Smooth muscle cell (in vitro differentiated cells): ENCODE data around the gene SLC9A6. TPM values are rescaled to one million over a fixed set of nuclear protein-coding genes. Genes with fewer than 3 reads are reported as not detected.

Experiments used
- DNase-seq: peaks from one replicate; lab custom pipeline; 2025; ENCODE audit not compliant: unreplicated experiment; lab: John Stamatoyannopoulos, UW
- H2AFZ ChIP-seq: fragments of 200-600 bp; sonication (generic); 2 replicates; pipeline ENCODE4 v1.6.0; 2016; ENCODE audit warnings: antibody characterized with exemption, low read depth, mild to moderate bottlenecking
- H3F3A ChIP-seq: fragments of 200-600 bp; sonication (generic); 2 replicates; pipeline ENCODE4 v1.6.0; 2017; ENCODE audit warnings: antibody characterized with exemption, low read depth
- H3K27ac ChIP-seq: fragments of 200-600 bp; sonication (generic); 2 replicates; pipeline ENCODE4 v1.5.1; 2016; ENCODE audit warnings: low read depth, mild to moderate bottlenecking
- H3K27me3 ChIP-seq: fragments of 200-600 bp; sonication (generic); 2 replicates; pipeline ENCODE4 v1.6.1; 2016; ENCODE audit warnings: low read depth, mild to moderate bottlenecking
- H3K36me3 ChIP-seq: fragments of 200-600 bp; sonication (generic); 2 replicates; pipeline ENCODE4 v1.5.1; 2016; ENCODE audit warnings: low read depth
- H3K4me1 ChIP-seq: fragments of 200-600 bp; sonication (generic); 2 replicates; pipeline ENCODE4 v1.5.1; 2016; ENCODE audit warnings: low read depth
- H3K4me2 ChIP-seq: fragments of 200-600 bp; sonication (generic); 2 replicates; pipeline ENCODE4 v1.6.0; 2016; ENCODE audit warnings: mild to moderate bottlenecking
- H3K4me3 ChIP-seq: fragments of 200-600 bp; sonication (generic); 2 replicates; pipeline ENCODE4 v1.5.1; 2016; ENCODE audit warnings: mild to moderate bottlenecking
- H3K79me2 ChIP-seq: fragments of 200-600 bp; sonication (generic); 2 replicates; pipeline ENCODE4 v1.6.0; 2016; ENCODE audit warnings: low read depth, mild to moderate bottlenecking
- H3K9ac ChIP-seq: fragments of 200-600 bp; sonication (generic); 2 replicates; pipeline ENCODE4 v1.6.0; 2016; ENCODE audit warnings: low read depth
- H3K9me3 ChIP-seq: fragments of 200-600 bp; sonication (generic); replicated peaks from 2 replicates; pipeline ENCODE4 v1.5.1; 2016; ENCODE audit warnings: low read depth
- H4K20me1 ChIP-seq: fragments of 200-600 bp; sonication (generic); 2 replicates; pipeline ENCODE4 v1.6.0; 2016; ENCODE audit warnings: low read depth
- WGBS: methylation state at CpG from one replicate; pipeline ENCODE4 v1.1.7; 2016; ENCODE audit warnings: low lambda C conversion rate; 5-methylcytosine and 5-hydroxymethylcytosine counted together
- polyA plus RNA-seq: library from polyadenylated mRNA; unstranded; fragments of >200 nt; fragmentation: Nextera tagmentation; extraction: Ambion mirVana; gene quantifications from 2 replicates; pipeline ENCODE4 v1.2.1, GENCODE V29; 2016
- total RNA-seq: library from RNA; depleted of rRNA; stranded (reverse); fragments of >200 nt; gene quantifications from 2 replicates; pipeline ENCODE4 v1.2.3, GENCODE V29; 2014
- TF ChIP-seq, protein P1 (sequence below): fragments of 200-600 bp; sonication (generic); IDR thresholded peaks from 2 replicates; pipeline ENCODE4 v1.5.1; 2017; ENCODE audit warnings: borderline replicate concordance, mild to moderate bottlenecking, antibody characterized with exemption; ENCODE audit not compliant: insufficient read depth, poor library complexity, severe bottlenecking

SLC9A6 gene
- total and polyA plus RNA-seq, 2 experiments from 2014 or later: 11.6 to 19.8 TPM

DNA sequence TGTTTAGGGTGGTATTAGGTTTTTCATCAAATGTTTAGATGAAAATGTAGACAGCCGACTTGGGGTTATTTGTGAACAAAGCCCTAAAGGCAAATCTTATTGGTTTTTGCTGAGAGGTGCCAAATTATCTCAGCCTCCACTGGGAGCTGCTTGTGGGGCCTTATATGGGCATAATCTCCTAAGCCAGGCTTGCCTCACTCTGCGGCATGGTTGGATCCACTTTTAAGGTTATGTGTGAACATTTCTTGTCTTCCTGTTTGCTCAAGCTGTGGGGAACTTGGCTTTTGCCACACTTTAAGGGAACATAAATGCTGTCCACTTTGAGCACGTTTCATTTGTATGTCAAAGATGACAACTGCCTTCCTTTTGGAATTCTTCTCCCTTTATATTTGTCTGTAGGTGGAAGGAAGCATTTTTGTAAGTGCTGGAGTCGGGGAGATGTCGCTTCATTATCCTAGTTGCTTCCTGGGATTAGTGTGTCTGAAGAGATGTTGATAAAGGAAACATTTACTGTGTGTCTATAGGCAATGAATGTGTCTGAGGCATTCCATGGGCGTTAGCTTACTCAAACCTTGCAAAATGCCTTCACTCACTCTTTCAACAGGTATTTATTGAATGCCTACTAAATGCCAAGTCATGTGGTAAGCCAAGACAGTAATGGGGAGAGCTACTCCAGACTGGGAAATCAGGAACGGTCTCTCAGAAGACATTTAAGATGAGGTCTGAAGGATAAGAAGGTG lies 78.3 kb downstream of the SLC9A6 start:
- H3F3A ChIP-seq: no peaks in the 10 kb centered on the region
- H3K36me3 ChIP-seq: no peaks in the 10 kb centered on the region
- no peaks in the 10 kb centered on the region for H3K79me2 ChIP-seq
- no peak overlapping the region for H3K9ac ChIP-seq
- no peak overlapping the region for H3K4me3 ChIP-seq
- peak overlapping the region; percentile 76 for H3K27ac ChIP-seq
- H3K27me3 ChIP-seq: no peaks in the 10 kb centered on the region
- H3K4me1 ChIP-seq: no peaks in the 10 kb centered on the region
- H3K9me3 ChIP-seq: no peaks in the 10 kb centered on the region
- DNase-seq: no peak
- TF ChIP-seq, protein P1, sequence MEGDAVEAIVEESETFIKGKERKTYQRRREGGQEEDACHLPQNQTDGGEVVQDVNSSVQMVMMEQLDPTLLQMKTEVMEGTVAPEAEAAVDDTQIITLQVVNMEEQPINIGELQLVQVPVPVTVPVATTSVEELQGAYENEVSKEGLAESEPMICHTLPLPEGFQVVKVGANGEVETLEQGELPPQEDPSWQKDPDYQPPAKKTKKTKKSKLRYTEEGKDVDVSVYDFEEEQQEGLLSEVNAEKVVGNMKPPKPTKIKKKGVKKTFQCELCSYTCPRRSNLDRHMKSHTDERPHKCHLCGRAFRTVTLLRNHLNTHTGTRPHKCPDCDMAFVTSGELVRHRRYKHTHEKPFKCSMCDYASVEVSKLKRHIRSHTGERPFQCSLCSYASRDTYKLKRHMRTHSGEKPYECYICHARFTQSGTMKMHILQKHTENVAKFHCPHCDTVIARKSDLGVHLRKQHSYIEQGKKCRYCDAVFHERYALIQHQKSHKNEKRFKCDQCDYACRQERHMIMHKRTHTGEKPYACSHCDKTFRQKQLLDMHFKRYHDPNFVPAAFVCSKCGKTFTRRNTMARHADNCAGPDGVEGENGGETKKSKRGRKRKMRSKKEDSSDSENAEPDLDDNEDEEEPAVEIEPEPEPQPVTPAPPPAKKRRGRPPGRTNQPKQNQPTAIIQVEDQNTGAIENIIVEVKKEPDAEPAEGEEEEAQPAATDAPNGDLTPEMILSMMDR: no peak
- 25% methylated on average over 7 of the region's 7 CpGs for WGBS
- H4K20me1 ChIP-seq: no peaks in the 10 kb centered on the region
- peak overlapping the region; percentile 57 for H3K4me2 ChIP-seq
- no peak overlapping the region for H2AFZ ChIP-seq

DNA sequence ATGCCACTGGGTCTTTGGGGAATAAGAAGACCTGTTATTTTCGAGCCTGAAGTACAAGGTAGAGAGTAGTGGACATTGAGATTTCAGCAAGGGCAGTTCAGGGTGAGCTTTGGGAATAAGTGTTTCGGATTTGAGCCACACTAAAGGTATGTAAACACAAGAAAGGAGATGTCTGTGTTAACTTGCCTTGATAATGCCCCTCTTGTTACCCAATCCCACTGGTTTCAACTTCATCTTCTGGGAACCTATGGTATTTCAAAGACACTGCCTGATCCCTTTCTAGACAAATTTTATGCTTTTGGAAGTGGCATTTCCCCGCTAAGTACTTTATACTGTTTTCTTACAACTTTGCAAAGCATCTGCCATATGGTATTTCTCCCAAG lies 79.4 kb downstream of the SLC9A6 start:
- Histone ChIP-seq H3K9ac (no peak overlapping the region), H2AFZ (no peak overlapping the region), H3K27ac (peak overlapping the region; percentile 76), H3K36me3 (no peaks in the 10 kb centered on the region), H3K4me2 (no peak overlapping the region), H3K9me3 (no peaks in the 10 kb centered on the region), H3F3A (no peaks in the 10 kb centered on the region), H3K4me3 (no peak overlapping the region), H3K79me2 (no peaks in the 10 kb centered on the region), H3K27me3 (no peaks in the 10 kb centered on the region), H3K4me1 (no peaks in the 10 kb centered on the region), H4K20me1 (no peaks in the 10 kb centered on the region)
- no peak for DNase-seq
- TF ChIP-seq, protein P1: no peak
- 47% methylated on average over 3 of the region's 3 CpGs for WGBS

DNA sequence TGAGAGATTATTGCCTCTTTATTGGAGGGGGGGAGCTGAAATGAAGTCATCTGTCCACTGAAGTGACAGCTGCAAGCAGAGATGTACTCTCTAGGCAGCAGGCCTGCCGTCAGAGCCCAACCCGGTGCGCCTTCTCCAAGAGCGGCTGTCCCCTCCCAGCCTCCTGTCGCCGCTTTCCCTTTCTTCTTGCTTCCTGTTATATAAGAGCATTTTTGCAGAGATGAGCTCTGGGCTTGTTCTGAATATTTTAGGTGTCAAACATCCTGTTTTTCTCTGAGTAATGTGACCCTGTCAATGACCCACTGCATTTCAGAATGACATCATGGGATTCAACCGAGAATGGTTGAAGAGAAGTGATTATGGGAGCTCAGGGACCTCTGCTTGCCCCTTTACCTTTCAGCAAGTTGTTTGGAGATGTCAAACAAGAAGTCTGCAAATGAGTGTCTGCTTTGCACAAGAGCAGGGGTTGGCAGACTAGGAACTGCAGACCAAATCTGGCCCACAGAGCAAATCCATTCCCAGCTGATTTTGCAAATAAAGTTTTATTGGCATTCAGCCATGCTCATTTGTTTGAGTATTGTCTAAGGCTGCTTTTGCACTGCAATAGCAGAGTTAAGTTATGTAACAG lies 79.9 kb downstream of the SLC9A6 start:
- H4K20me1 ChIP-seq: no peaks in the 10 kb centered on the region
- H3K9ac ChIP-seq: no peak overlapping the region
- H2AFZ ChIP-seq: no peak overlapping the region
- TF ChIP-seq, protein P1: no peak
- no peak overlapping the region for H3K4me2 ChIP-seq
- DNase-seq: no peak
- no peak overlapping the region for H3K4me3 ChIP-seq
- WGBS: 49% methylated on average over 7 of the region's 7 CpGs
- H3K27me3 ChIP-seq: no peaks in the 10 kb centered on the region
- H3K27ac ChIP-seq: peak overlapping the region; percentile 76
- no peaks in the 10 kb centered on the region for H3K4me1 ChIP-seq
- H3F3A ChIP-seq: no peaks in the 10 kb centered on the region
- no peaks in the 10 kb centered on the region for H3K79me2 ChIP-seq
- no peaks in the 10 kb centered on the region for H3K36me3 ChIP-seq
- no peaks in the 10 kb centered on the region for H3K9me3 ChIP-seq

DNA sequence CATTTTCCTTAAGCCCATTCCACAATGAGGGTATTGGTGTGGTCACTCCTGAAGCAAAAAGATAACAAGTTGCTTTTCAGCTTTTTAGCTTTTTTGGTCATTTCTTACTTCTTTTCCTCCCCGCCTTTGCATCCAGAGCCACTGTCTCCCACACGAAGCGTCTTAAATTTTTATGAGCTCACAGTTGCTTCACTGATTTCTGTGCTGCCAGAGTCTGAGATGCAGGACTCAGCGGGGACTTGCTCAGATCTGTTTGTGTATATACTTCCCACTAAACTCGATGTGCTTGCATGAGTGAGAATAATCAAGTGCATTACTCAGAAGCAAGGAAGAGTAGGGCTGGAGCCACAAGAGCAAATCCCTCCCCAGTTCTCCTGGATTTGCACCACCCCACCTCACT lies 81.9 kb downstream of the SLC9A6 start:
- H3K4me3 ChIP-seq: no peak overlapping the region

More for the DNA sequence above, 81.9 kb downstream of the SLC9A6 start:
- Histone ChIP-seq H3K27me3 (no peaks in the 10 kb centered on the region), H3K27ac (peak overlapping the region; percentile 5), H3K4me1 (no peaks in the 10 kb centered on the region), H2AFZ (no peak overlapping the region), H3K79me2 (no peaks in the 10 kb centered on the region), H3K9me3 (no peaks in the 10 kb centered on the region), H3K9ac (no peak overlapping the region), H4K20me1 (no peaks in the 10 kb centered on the region), H3K4me2 (no peak overlapping the region), H3F3A (no peaks in the 10 kb centered on the region), H3K36me3 (no peaks in the 10 kb centered on the region)
- TF ChIP-seq, protein P1: no peak
- no peak for DNase-seq
- WGBS: 50% methylated on average over 5 of the region's 5 CpGs
